Measurements from ENCODE around the gene WWTR1. TPM values are rescaled to one million over a fixed set of nuclear protein-coding genes. Genes with fewer than 3 reads are reported as not detected.

The WWTR1 gene
- total and polyA plus RNA-seq, 4 donors, result 4.5 to 11.8 (median 9.0) TPM

- Histone ChIP-seq H3K9me3 (ENCODE audit: control insufficient read depth in 4 of 4, low read length in 3 of 4) (no peaks in the 10 kb centered on the region), H3K27me3 (ENCODE audit: control insufficient read depth in 4 of 4, insufficient read depth in 4 of 4, low read length in 3 of 4) (no peaks in the 10 kb centered on the region), H3K4me1 (ENCODE audit: control insufficient read depth in 4 of 4, insufficient read depth in 4 of 4, low read length in 3 of 4) (peaks cover 0 to 15% (median 12%) of the 10 kb centered on the region in 4 donors), H3K27ac (ENCODE audit: low read depth in 1 of 2, low read length in 2 of 2) (peak overlapping the region in 1 of 2 donors; percentile 69), H3K36me3 (ENCODE audit: control insufficient read depth in 4 of 4, insufficient read depth in 3 of 4, low read depth in 1 of 4, low read length in 3 of 4) (no peaks in the 10 kb centered on the region), H3K4me3 (ENCODE audit: low read depth in 1 of 3, low read length in 3 of 3) (no peak overlapping the region), H3K9ac (ENCODE audit: low read depth in 1 of 2, low read length in 2 of 2) (no peak overlapping the region)
- WGBS, result 73% methylated on average over 4 of the region's 4 CpGs
- TF ChIP-seq JUND (IDR thresholded peaks at IDR 0.05), result peak; percentile 57 to 58
- no peak for TF ChIP-seq MAX (IDR thresholded peaks at IDR 0.05)
- no peak for TF ChIP-seq REST (IDR thresholded peaks at IDR 0.05)
- no peak for TF ChIP-seq YY1 (IDR thresholded peaks at IDR 0.05)
- no peak for TF ChIP-seq FOXA1 (IDR thresholded peaks at IDR 0.05)
- DNase-seq (ENCODE audit: low spot score), result no peak
Observed at GRCh38 chr3:149554826-149555225, 103.0 kb downstream of the WWTR1 start.

GRCh38 chr3:149553781-149554451 is 103.9 kb downstream of the WWTR1 start:
- H3K4me3 ChIP-seq (ENCODE audit: low read depth in 1 of 3, low read length in 3 of 3), result no peak overlapping the region
- H3K27ac ChIP-seq (ENCODE audit: low read depth in 1 of 2, low read length in 2 of 2), result peak overlapping the region; percentile 38 to 69
- H3K4me1 ChIP-seq (ENCODE audit: control insufficient read depth in 4 of 4, insufficient read depth in 4 of 4, low read length in 3 of 4), result peaks cover 0 to 15% (median 12%) of the 10 kb centered on the region in 4 donors
- TF ChIP-seq HNF4A (conservative IDR thresholded peaks at IDR 0.05) (no peak), EGR1 (IDR thresholded peaks at IDR 0.05; ENCODE audit: low read depth in 2 of 2) (no peak), NR2F2 (IDR thresholded peaks at IDR 0.05) (no peak), ATF3 (IDR thresholded peaks at IDR 0.05) (no peak), RAD21 (IDR thresholded peaks at IDR 0.05) (no peak), FOXA2 (IDR thresholded peaks at IDR 0.05) (no peak), TAF1 (conservative IDR thresholded peaks at IDR 0.05) (no peak), REST (IDR thresholded peaks at IDR 0.05) (no peak), MAX (IDR thresholded peaks at IDR 0.05) (no peak), HNF4G (IDR thresholded peaks at IDR 0.05) (no peak), GABPA (IDR thresholded peaks at IDR 0.05 in 1 of 2, conservative IDR thresholded peaks at IDR 0.05 in 1 of 2) (no peak), ZBTB33 (IDR thresholded peaks at IDR 0.05) (no peak), JUND (IDR thresholded peaks at IDR 0.05) (no peak), RXRA (IDR thresholded peaks at IDR 0.05) (no peak), CTCF (IDR thresholded peaks at IDR 0.05; ENCODE audit: low read depth, low read length, missing input control) (no peak), SP1 (IDR thresholded peaks at IDR 0.05) (no peak), FOXA1 (IDR thresholded peaks at IDR 0.05) (no peak), YY1 (IDR thresholded peaks at IDR 0.05) (no peak)
- no peaks in the 10 kb centered on the region for H3K9me3 ChIP-seq (ENCODE audit: control insufficient read depth in 4 of 4, low read length in 3 of 4)
- H3K36me3 ChIP-seq (ENCODE audit: control insufficient read depth in 4 of 4, insufficient read depth in 3 of 4, low read depth in 1 of 4, low read length in 3 of 4), result no peaks in the 10 kb centered on the region
- no peak overlapping the region for H3K9ac ChIP-seq (ENCODE audit: low read depth in 1 of 2, low read length in 2 of 2)
- DNase-seq (ENCODE audit: low spot score), result no peak
- H3K27me3 ChIP-seq (ENCODE audit: control insufficient read depth in 4 of 4, insufficient read depth in 4 of 4, low read length in 3 of 4), result no peaks in the 10 kb centered on the region
- 53% methylated on average over 13 of the region's 13 CpGs for WGBS

All from liver (tissue), 9 donors.